ENCODE data around the gene FNTB.

The FNTB gene

GRCh38 chr14:64983439-64984310 lies 3.0 kb upstream of the FNTB start:
- DNase-seq (ENCODE audit: low spot score), result no peak

- no peak for DNase-seq (ENCODE audit: low spot score)
Measured at GRCh38 chr14:64987438-64987767, 708 bp downstream of the FNTB start.

- DNase-seq (ENCODE audit: low spot score), result no peak
Measured at GRCh38 chr14:64990296-64990695, 3.6 kb downstream of the FNTB start.

GRCh38 chr14:64990939-64991338 lies 4.2 kb downstream of the FNTB start:
- no peak for DNase-seq (ENCODE audit: low spot score)

- no peak for DNase-seq (ENCODE audit: low spot score)
Measured at GRCh38 chr14:64992328-64992885, 5.7 kb downstream of the FNTB start.

GRCh38 chr14:64993266-64993930 lies 6.7 kb downstream of the FNTB start:
- no peak for DNase-seq (ENCODE audit: low spot score)

- DNase-seq (ENCODE audit: low spot score), result no peak
Measured at GRCh38 chr14:64994540-64994939, 7.8 kb downstream of the FNTB start.

GRCh38 chr14:64995291-64995690 lies 8.6 kb downstream of the FNTB start:
- DNase-seq (ENCODE audit: low spot score), result no peak

- DNase-seq (ENCODE audit: low spot score), result no peak
Measured at GRCh38 chr14:64997108-64997794, 10.6 kb downstream of the FNTB start.

GRCh38 chr14:64998455-64998931 lies 11.8 kb downstream of the FNTB start:
- no peak for DNase-seq (ENCODE audit: low spot score)

- no peak for DNase-seq (ENCODE audit: low spot score)
Measured at GRCh38 chr14:65000898-65001591, 14.3 kb downstream of the FNTB start.

- DNase-seq (ENCODE audit: low spot score), result no peak
Measured at GRCh38 chr14:65001723-65002122, 15.0 kb downstream of the FNTB start.

GRCh38 chr14:65002586-65003210 lies 16.0 kb downstream of the FNTB start:
- DNase-seq (ENCODE audit: low spot score), result no peak

- DNase-seq (ENCODE audit: low spot score), result no peak
Measured at GRCh38 chr14:65003394-65003793, 16.7 kb downstream of the FNTB start.

- no peak for DNase-seq (ENCODE audit: low spot score)
Measured at GRCh38 chr14:65006261-65006721, 19.6 kb downstream of the FNTB start.

GRCh38 chr14:65007202-65007601 lies 20.5 kb downstream of the FNTB start:
- DNase-seq (ENCODE audit: low spot score), result no peak

GRCh38 chr14:65010211-65010931 lies 23.7 kb downstream of the FNTB start:
- no peak for DNase-seq (ENCODE audit: low spot score)

- DNase-seq (ENCODE audit: low spot score), result no peak
Measured at GRCh38 chr14:65011538-65011937, 24.8 kb downstream of the FNTB start.

- DNase-seq (ENCODE audit: low spot score), result no peak
Measured at GRCh38 chr14:65012353-65012752, 25.7 kb downstream of the FNTB start.

GRCh38 chr14:65015391-65015790 lies 28.7 kb downstream of the FNTB start:
- no peak for DNase-seq (ENCODE audit: low spot score)

- DNase-seq (ENCODE audit: low spot score), result no peak
Measured at GRCh38 chr14:65016471-65016870, 29.8 kb downstream of the FNTB start.
